Tibial nerve (tissue), 4 donors: Measurements from ENCODE around the gene WASF3.

Source experiments
- CTCF ChIP-seq, 5 experiments: fragments of 200-600 bp in 3 of 5; fragments of 450-650 bp in 2 of 5; sonication (generic) in 3 of 5; IDR thresholded peaks; one replicate each; pipeline ENCODE4 v1.5.1; 2016 to 2019; ENCODE audit warnings: antibody characterized with exemption in 5 of 5, mild to moderate bottlenecking in 3 of 5, moderate library complexity in 2 of 5
- EP300 ChIP-seq, 2 donors: sonication (generic); formaldehyde crosslinking; IDR thresholded peaks; one replicate each; pipeline ENCODE4 v1.6.1; 2017; ENCODE audit warnings: antibody characterized with exemption in 2 of 2, mild to moderate bottlenecking in 1 of 2
- POLR2A ChIP-seq, 2 donors: fragments of 450-650 bp; IDR thresholded peaks; one replicate each; pipeline ENCODE4 v1.6.1; 2017; ENCODE audit warnings: antibody characterized with exemption in 2 of 2, mild to moderate bottlenecking in 2 of 2, moderate library complexity in 2 of 2

- TF ChIP-seq CTCF (IDR thresholded peaks at IDR 0.05) (no peak), EP300 (IDR thresholded peaks at IDR 0.05) (no peak), POLR2A (IDR thresholded peaks at IDR 0.05) (no peak)
These were observed 152.7 kb downstream of the WASF3 start for GRCh38 chr13:26710166-26710565.
